Lung (tissue), 12 donors: Measurements from ENCODE around the gene ROCK2. TPM values are rescaled to one million over a fixed set of nuclear protein-coding genes. Genes with fewer than 3 reads are reported as not detected.

Experiments
- ATAC-seq: fragments of 200-7000 bp; cut with Tn5 transposase; one replicate; pipeline ENCODE4 v1.9.1; 2020; ENCODE audit warnings: moderate number of reproducible peaks; ENCODE audit not compliant: insufficient read depth, low FRiP score
- DNase-seq, 3 donors: peaks; one replicate each; pipeline ENCODE4 v3.0.0-alpha.2; 2013 to 2017
- H3K27ac ChIP-seq, 2 donors: one replicate each; pipeline ENCODE4 v1.5.1; 2013; ENCODE audit warnings: mild to moderate bottlenecking in 2 of 2, moderate library complexity in 2 of 2, control low read depth in 1 of 2, inconsistent platforms in 1 of 2, low read depth in 1 of 2, low read length in 1 of 2
- H3K27me3 ChIP-seq, 3 donors: one replicate each; pipeline ENCODE4 v1.5.1; 2013; ENCODE audit warnings: low read length in 2 of 3; ENCODE audit not compliant: control insufficient read depth in 3 of 3, insufficient read depth in 3 of 3
- H3K36me3 ChIP-seq, 4 donors: one replicate each; pipeline ENCODE4 v1.5.1; 2013; ENCODE audit warnings: low read length in 4 of 4, mild to moderate bottlenecking in 1 of 4, moderate library complexity in 1 of 4; ENCODE audit not compliant: control insufficient read depth in 4 of 4, insufficient read depth in 4 of 4
- H3K4me1 ChIP-seq, 5 donors: one replicate each; pipeline ENCODE4 v1.5.1; 2013; ENCODE audit warnings: low read length in 5 of 5, mild to moderate bottlenecking in 2 of 5, moderate library complexity in 1 of 5; ENCODE audit not compliant: control insufficient read depth in 5 of 5, insufficient read depth in 5 of 5
- H3K4me3 ChIP-seq: one replicate; pipeline ENCODE4 v1.5.1; 2013; ENCODE audit warnings: mild to moderate bottlenecking, control low read depth, moderate library complexity
- H3K9ac ChIP-seq, 2 donors: one replicate each; pipeline ENCODE4 v1.5.1; 2013; ENCODE audit warnings: low read length in 2 of 2, control low read depth in 1 of 2; ENCODE audit not compliant: insufficient read depth in 1 of 2
- H3K9me3 ChIP-seq, 4 donors: one replicate each; pipeline ENCODE4 v1.5.1; 2013; ENCODE audit warnings: low read length in 3 of 4, mild to moderate bottlenecking in 1 of 4, moderate library complexity in 1 of 4; ENCODE audit not compliant: control insufficient read depth in 4 of 4, insufficient read depth in 3 of 4
- CTCF ChIP-seq: IDR thresholded peaks from 2 replicates; pipeline ENCODE4 v1.5.1; 2012; ENCODE audit warnings: mild to moderate bottlenecking; ENCODE audit errors: control extremely low read depth, extremely low read depth
- WGBS, 2 donors: extraction: QIAGEN DNeasy Blood & Tissue Kit; methylation state at CpG; one replicate each; pipeline ENCODE4 v1.1.7; 2013; 5-methylcytosine and 5-hydroxymethylcytosine counted together
- polyA plus RNA-seq, 2 donors: library from polyadenylated mRNA; stranded (reverse); fragments of 200-250 nt; gene quantifications; one replicate each; pipeline ENCODE4 v1.2.1, GENCODE V29; 2013
- total RNA-seq, 2 donors: library from RNA; depleted of rRNA in 1 of 2; stranded (reverse); fragments of >200 nt in 1 of 2; gene quantifications; one replicate each; pipeline ENCODE4 v1.2.1, GENCODE V29; 2014 to 2021
- donor health status: control.
- donor health status: control.
- donor health status: Bipolar disorder and iron deficiency.
- donor health status: healthy.
- donor health status: DM: yes; HTN: yes; CAD: no.

ROCK2 gene
- total and polyA plus RNA-seq, 4 donors, result 8.0 to 103 (median 28.7) TPM

GRCh38 chr2:11180653-11181052 lies 163.8 kb downstream of the ROCK2 start:
- WGBS, 2 donors, result 87 to 89% methylated on average over 6 of the region's 6 CpGs
- DNase-seq, result no peak

GRCh38 chr2:11179899-11180298 lies 164.5 kb downstream of the ROCK2 start:
- H3K27me3 ChIP-seq, result no peaks in the 10 kb centered on the region
- no peak for TF ChIP-seq CTCF
- no peak for ATAC-seq
- no peaks in the 10 kb centered on the region for H3K9me3 ChIP-seq
- no peak for DNase-seq
- H3K27ac ChIP-seq, result no peak overlapping the region
- H3K9ac ChIP-seq, result no peak overlapping the region
- H3K36me3 ChIP-seq, result peaks cover 2 to 14% (median 6%) of the 10 kb centered on the region in 4 donors
- 93 to 94% methylated on average over 4 of the region's 4 CpGs for WGBS, 2 donors
- H3K4me3 ChIP-seq, result no peak overlapping the region
- H3K4me1 ChIP-seq, result peaks cover 0 to 4% (median 0%) of the 10 kb centered on the region in 5 donors

More at GRCh38 chr2:11180653-11181052, 163.8 kb downstream of the ROCK2 start:
- H3K9me3 ChIP-seq, result no peaks in the 10 kb centered on the region
- no peak overlapping the region for H3K27ac ChIP-seq
- H3K36me3 ChIP-seq, result peaks cover 4 to 17% (median 9%) of the 10 kb centered on the region in 4 donors
- no peak overlapping the region for H3K9ac ChIP-seq
- no peak for ATAC-seq
- no peaks in the 10 kb centered on the region for H3K27me3 ChIP-seq
- no peak overlapping the region for H3K4me3 ChIP-seq
- no peak for TF ChIP-seq CTCF
- peaks cover 0 to 4% (median 0%) of the 10 kb centered on the region in 5 donors for H3K4me1 ChIP-seq

- Histone ChIP-seq H3K27me3 (no peaks in the 10 kb centered on the region), H3K9me3 (no peaks in the 10 kb centered on the region), H3K9ac (no peak overlapping the region), H3K27ac (no peak overlapping the region), H3K36me3 (peaks cover 0 to 14% (median 6%) of the 10 kb centered on the region in 4 donors), H3K4me3 (no peak overlapping the region), H3K4me1 (peaks cover 0 to 4% (median 0%) of the 10 kb centered on the region in 5 donors)
- DNase-seq (no peak), ATAC-seq (no peak)
- 79 to 86% methylated on average over 4 of the region's 4 CpGs for WGBS, 2 donors
- no peak for TF ChIP-seq CTCF
Measured at GRCh38 chr2:11179196-11179595, 165.2 kb downstream of the ROCK2 start.
